SK-N-SH treated with all-trans-retinoic acid at 6 μM for 48 hours (cell line): ENCODE measurements around the gene JUND.

Source experiments
- ARNTL ChIP-seq: fragments of 450-650 bp; formaldehyde crosslinking; IDR thresholded peaks from 2 replicates; pipeline ENCODE4 v1.5.0; 2020; ENCODE audit warnings: low read depth, mild to moderate bottlenecking, moderate library complexity, borderline replicate concordance
- GLIS3 ChIP-seq: fragments of 250-450 bp; sonication (Bioruptor Pico); IDR thresholded peaks from 2 replicates; pipeline ENCODE4 v1.5.0; 2020; ENCODE audit warnings: mild to moderate bottlenecking, moderate library complexity
- OSR1 ChIP-seq: fragments of 250-450 bp; sonication (Bioruptor Pico); IDR thresholded peaks from 2 replicates; pipeline ENCODE4 v1.8.0; 2022; ENCODE audit warnings: moderate library complexity, mild to moderate bottlenecking, inconsistent platforms
- PPARA ChIP-seq: fragments of 250-450 bp; sonication (Bioruptor Pico); IDR thresholded peaks from 2 replicates; pipeline ENCODE4 v1.5.0; 2020; ENCODE audit warnings: mild to moderate bottlenecking, borderline replicate concordance
- RARB ChIP-seq: fragments of 250-450 bp; sonication (Bioruptor Pico); IDR thresholded peaks from 2 replicates; pipeline ENCODE4 v1.8.0; 2021; ENCODE audit warnings: mild to moderate bottlenecking, moderate library complexity
- TCF4 ChIP-seq: fragments of 250-450 bp; sonication (Bioruptor Pico); IDR thresholded peaks from 2 replicates; pipeline ENCODE4 v1.8.0; 2021; ENCODE audit warnings: mild to moderate bottlenecking, moderate library complexity, borderline replicate concordance
- ZFP3 ChIP-seq: fragments of 250-450 bp; sonication (Bioruptor Pico); IDR thresholded peaks from 2 replicates; pipeline ENCODE4 v1.5.0; 2020; ENCODE audit warnings: mild to moderate bottlenecking, moderate library complexity
- ZFP30 ChIP-seq: fragments of 450-650 bp; formaldehyde crosslinking; IDR thresholded peaks from 2 replicates; pipeline ENCODE4 v1.5.0; 2022; ENCODE audit warnings: mild to moderate bottlenecking, moderate library complexity
- ZNF70 ChIP-seq: fragments of 450-650 bp; formaldehyde crosslinking; IDR thresholded peaks from 2 replicates; pipeline ENCODE4 v1.5.0; 2020; ENCODE audit warnings: mild to moderate bottlenecking, moderate library complexity
- ZNF8 ChIP-seq: fragments of 450-650 bp; formaldehyde crosslinking; IDR thresholded peaks from 2 replicates; pipeline ENCODE4 v1.5.0; 2020; ENCODE audit warnings: mild to moderate bottlenecking, moderate library complexity
- TF ChIP-seq, protein P1 (sequence below): fragments of 250-450 bp; sonication (Bioruptor Pico); IDR thresholded peaks from 2 replicates; pipeline ENCODE4 v1.8.0; 2021; ENCODE audit warnings: low read depth, mild to moderate bottlenecking, moderate library complexity, borderline replicate concordance
- TF ChIP-seq, protein P2 (sequence below): fragments of 250-450 bp; sonication (Bioruptor Pico); IDR thresholded peaks from 2 replicates; pipeline ENCODE4 v1.8.0; 2020; ENCODE audit warnings: mild to moderate bottlenecking, moderate library complexity, borderline replicate concordance

DNA sequence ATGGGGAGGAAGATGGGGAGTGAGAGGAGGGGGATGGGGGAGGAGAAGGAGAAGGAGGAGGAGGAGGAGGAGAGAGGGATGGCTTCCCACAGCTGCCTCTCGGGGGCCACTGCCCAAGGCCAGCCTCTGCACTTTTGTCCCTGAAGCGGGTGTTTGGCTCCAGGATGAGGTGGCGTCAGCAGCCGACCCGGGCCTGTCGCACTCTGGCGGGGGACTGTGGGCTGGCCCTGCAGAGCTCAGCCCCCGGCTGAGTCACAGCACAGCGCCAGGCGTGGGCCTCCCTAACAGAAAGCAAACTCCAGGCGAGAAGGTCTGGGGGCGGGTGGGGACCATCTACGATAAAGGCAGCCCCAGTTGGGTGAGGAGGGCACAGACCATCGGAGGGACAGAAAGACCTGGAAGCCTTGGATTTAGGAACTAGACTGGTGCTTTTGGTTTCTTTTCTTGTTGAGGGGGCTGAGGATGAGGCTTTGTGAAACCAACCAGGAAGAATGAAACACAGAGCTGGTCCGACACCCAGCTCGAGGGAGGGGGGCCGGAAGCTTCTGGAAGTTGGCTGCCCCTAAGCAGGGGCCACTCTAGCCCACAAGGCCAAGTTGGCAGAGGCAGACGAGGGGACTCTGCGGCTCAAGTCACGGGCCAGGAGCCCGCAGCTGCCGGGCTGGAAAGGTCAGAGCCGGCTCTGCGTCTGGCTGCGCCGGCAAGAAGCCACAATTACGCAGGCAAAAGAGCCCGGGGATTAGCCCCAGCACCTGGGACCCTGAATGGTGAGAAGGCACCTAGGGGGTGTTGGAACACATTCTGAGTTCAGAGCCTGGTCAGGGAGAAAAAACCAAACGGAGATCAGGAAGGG lies 23.3 kb upstream of the JUND start:
- peak; percentile 32; the same call in 1 of the 2 replicates for TF ChIP-seq ZFP3 (CRISPR knock-in tag)
- TF ChIP-seq ZFP30 (CRISPR knock-in tag) = no peak
- TF ChIP-seq ARNTL (CRISPR knock-in tag) = no peak
- TF ChIP-seq ZNF70 = no peak
- TF ChIP-seq GLIS3 = no peak
- TF ChIP-seq, protein P1, sequence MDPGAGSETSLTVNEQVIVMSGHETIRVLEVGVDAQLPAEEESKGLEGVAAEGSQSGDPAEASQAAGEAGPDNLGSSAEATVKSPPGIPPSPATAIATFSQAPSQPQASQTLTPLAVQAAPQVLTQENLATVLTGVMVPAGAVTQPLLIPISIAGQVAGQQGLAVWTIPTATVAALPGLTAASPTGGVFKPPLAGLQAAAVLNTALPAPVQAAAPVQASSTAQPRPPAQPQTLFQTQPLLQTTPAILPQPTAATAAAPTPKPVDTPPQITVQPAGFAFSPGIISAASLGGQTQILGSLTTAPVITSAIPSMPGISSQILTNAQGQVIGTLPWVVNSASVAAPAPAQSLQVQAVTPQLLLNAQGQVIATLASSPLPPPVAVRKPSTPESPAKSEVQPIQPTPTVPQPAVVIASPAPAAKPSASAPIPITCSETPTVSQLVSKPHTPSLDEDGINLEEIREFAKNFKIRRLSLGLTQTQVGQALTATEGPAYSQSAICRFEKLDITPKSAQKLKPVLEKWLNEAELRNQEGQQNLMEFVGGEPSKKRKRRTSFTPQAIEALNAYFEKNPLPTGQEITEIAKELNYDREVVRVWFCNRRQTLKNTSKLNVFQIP (CRISPR knock-in tag) = no peak
- TF ChIP-seq ZNF8 = no peak
- TF ChIP-seq RARB (CRISPR knock-in tag) = no peak
- TF ChIP-seq, protein P2, sequence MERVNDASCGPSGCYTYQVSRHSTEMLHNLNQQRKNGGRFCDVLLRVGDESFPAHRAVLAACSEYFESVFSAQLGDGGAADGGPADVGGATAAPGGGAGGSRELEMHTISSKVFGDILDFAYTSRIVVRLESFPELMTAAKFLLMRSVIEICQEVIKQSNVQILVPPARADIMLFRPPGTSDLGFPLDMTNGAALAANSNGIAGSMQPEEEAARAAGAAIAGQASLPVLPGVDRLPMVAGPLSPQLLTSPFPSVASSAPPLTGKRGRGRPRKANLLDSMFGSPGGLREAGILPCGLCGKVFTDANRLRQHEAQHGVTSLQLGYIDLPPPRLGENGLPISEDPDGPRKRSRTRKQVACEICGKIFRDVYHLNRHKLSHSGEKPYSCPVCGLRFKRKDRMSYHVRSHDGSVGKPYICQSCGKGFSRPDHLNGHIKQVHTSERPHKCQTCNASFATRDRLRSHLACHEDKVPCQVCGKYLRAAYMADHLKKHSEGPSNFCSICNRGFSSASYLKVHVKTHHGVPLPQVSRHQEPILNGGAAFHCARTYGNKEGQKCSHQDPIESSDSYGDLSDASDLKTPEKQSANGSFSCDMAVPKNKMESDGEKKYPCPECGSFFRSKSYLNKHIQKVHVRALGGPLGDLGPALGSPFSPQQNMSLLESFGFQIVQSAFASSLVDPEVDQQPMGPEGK = peak; percentile 52; the same call in 1 of the 2 replicates
- no peak for TF ChIP-seq PPARA (CRISPR knock-in tag)
- peak; percentile 36; the same call in 1 of the 2 replicates for TF ChIP-seq TCF4 (CRISPR knock-in tag)
- no peak for TF ChIP-seq OSR1 (CRISPR knock-in tag)
